COLO668 (cell line): Measurements from ENCODE around the gene LITAFD.
"Not testable (repeated sequence)": the region's sequence is repeated elsewhere in the genome, so short reads cannot be mapped to it uniquely, and the experiment has no call there.

Experiments
- DNase-seq: peaks from one replicate; lab custom pipeline; 2025; ENCODE audit not compliant: unreplicated experiment; lab: John Stamatoyannopoulos, UW

LITAFD gene

GRCh38 chr16:8855972-8856371 lies 26.2 kb upstream of the LITAFD start:
- DNase-seq = no peak

- DNase-seq = no peak
Measured at GRCh38 chr16:8858994-8859912, 22.9 kb upstream of the LITAFD start.

GRCh38 chr16:8859913-8860881 lies 22.0 kb upstream of the LITAFD start:
- DNase-seq = no peak

GRCh38 chr16:8861563-8862308 lies 20.4 kb upstream of the LITAFD start:
- no peak for DNase-seq

GRCh38 chr16:8862309-8863130 lies 19.6 kb upstream of the LITAFD start:
- DNase-seq = no peak

GRCh38 chr16:8863594-8864424 lies 18.3 kb upstream of the LITAFD start:
- DNase-seq = peak; percentile 65

- DNase-seq = no peak
Measured at GRCh38 chr16:8864480-8865110, 17.6 kb upstream of the LITAFD start.

- DNase-seq = no peak
Measured at GRCh38 chr16:8865145-8865882, 16.8 kb upstream of the LITAFD start.

GRCh38 chr16:8866118-8866883 lies 15.8 kb upstream of the LITAFD start:
- peak; percentile 47 for DNase-seq

GRCh38 chr16:8866884-8867215 lies 15.3 kb upstream of the LITAFD start:
- no peak for DNase-seq

GRCh38 chr16:8867216-8867931 lies 14.8 kb upstream of the LITAFD start:
- peak; percentile 60 for DNase-seq

GRCh38 chr16:8867932-8868415 lies 14.2 kb upstream of the LITAFD start:
- no peak for DNase-seq

- DNase-seq = peak; percentile 92
Measured at GRCh38 chr16:8868416-8869211, 13.5 kb upstream of the LITAFD start, which contains the start of gene CARHSP1. TSS of gene CARHSP1 (minus strand) at chr16:8869006. CDS start at chr16:8859328, 9,678 bp downstream.

- DNase-seq = peak; percentile 14
Measured at GRCh38 chr16:8869212-8869987, 12.8 kb upstream of the LITAFD start.

GRCh38 chr16:8869988-8870241 lies 12.2 kb upstream of the LITAFD start:
- not testable (repeated sequence) for DNase-seq
